ENCODE results near the gene NDST3. TPM values are rescaled to one million over a fixed set of nuclear protein-coding genes. Genes with fewer than 3 reads are reported as not detected.

Gene NDST3
- total and polyA plus RNA-seq, 4 donors: 0.36 to 2.8 (median 1.4) TPM

DNA sequence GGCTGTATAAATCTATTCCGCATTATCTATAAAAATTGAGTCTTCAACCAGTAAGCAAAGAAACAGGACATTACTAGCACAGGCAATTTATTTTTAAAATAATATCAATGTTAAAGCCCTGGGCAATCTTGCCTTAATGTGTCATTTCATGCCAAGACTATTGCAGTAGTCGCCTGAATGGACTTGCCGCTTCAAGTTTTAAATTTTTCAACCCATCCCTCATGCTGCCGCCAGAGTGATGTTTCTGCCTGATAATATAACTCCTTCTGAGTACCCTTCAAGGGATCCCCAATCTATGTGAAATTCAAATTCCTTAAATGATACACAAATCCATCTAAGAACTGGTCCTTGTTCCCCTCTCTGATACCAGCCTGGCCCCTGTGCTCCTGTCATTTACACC lies 251.6 kb downstream of the NDST3 start (continued):
- no peak for TF ChIP-seq RAD21 (IDR thresholded peaks at IDR 0.05)

DNA sequence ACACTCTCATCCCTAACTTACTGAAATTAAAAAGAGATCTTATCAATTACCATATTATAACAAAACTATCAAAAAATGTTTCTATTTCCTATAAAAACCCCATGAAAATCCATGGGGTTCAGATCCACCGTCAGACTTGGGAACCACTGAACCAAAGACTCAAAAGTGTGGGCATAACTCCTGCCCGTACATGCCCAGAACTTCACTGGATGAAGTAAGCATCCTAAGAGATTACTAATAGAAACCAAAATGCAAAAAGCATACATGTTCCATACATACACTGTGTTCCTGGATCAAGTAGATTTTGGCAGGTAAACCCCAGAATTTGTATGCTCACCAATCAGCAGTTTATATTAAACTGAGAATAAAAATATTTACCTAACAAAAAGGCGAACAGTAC lies 252.4 kb downstream of the NDST3 start:
- DNase-seq (ENCODE audit: low spot score): no peak
- Histone ChIP-seq H3K9me3 (ENCODE audit: control insufficient read depth in 4 of 4, low read length in 3 of 4) (no peaks in the 10 kb centered on the region), H3K4me1 (ENCODE audit: control insufficient read depth in 4 of 4, insufficient read depth in 4 of 4, low read length in 3 of 4) (peaks cover 2 to 37% (median 20%) of the 10 kb centered on the region in 4 donors), H3K4me3 (ENCODE audit: low read depth in 1 of 3, low read length in 3 of 3) (no peak overlapping the region), H3K27me3 (ENCODE audit: control insufficient read depth in 4 of 4, insufficient read depth in 4 of 4, low read length in 3 of 4) (no peaks in the 10 kb centered on the region), H3K9ac (ENCODE audit: low read depth in 1 of 2, low read length in 2 of 2) (no peak overlapping the region), H3K27ac (ENCODE audit: low read depth in 1 of 2, low read length in 2 of 2) (no peak overlapping the region), H3K36me3 (ENCODE audit: control insufficient read depth in 4 of 4, insufficient read depth in 3 of 4, low read depth in 1 of 4, low read length in 3 of 4) (peaks cover 0 to 2% (median 0%) of the 10 kb centered on the region in 4 donors)
- TF ChIP-seq HNF4G (IDR thresholded peaks at IDR 0.05) (no peak), HNF4A (conservative IDR thresholded peaks at IDR 0.05) (no peak), GABPA (IDR thresholded peaks at IDR 0.05 in 1 of 2, conservative IDR thresholded peaks at IDR 0.05 in 1 of 2) (no peak), RXRA (IDR thresholded peaks at IDR 0.05) (no peak), RAD21 (IDR thresholded peaks at IDR 0.05) (no peak), FOXA1 (IDR thresholded peaks at IDR 0.05) (no peak), FOXA2 (IDR thresholded peaks at IDR 0.05) (no peak), SP1 (IDR thresholded peaks at IDR 0.05) (no peak), YY1 (IDR thresholded peaks at IDR 0.05) (no peak), TAF1 (conservative IDR thresholded peaks at IDR 0.05) (no peak), JUND (IDR thresholded peaks at IDR 0.05) (no peak)
- TF ChIP-seq, protein P1, sequence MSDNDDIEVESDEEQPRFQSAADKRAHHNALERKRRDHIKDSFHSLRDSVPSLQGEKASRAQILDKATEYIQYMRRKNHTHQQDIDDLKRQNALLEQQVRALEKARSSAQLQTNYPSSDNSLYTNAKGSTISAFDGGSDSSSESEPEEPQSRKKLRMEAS (IDR thresholded peaks at IDR 0.05): no peak
- TF ChIP-seq, protein P2, sequence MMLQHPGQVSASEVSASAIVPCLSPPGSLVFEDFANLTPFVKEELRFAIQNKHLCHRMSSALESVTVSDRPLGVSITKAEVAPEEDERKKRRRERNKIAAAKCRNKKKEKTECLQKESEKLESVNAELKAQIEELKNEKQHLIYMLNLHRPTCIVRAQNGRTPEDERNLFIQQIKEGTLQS (IDR thresholded peaks at IDR 0.05): no peak
- TF ChIP-seq, protein P3, sequence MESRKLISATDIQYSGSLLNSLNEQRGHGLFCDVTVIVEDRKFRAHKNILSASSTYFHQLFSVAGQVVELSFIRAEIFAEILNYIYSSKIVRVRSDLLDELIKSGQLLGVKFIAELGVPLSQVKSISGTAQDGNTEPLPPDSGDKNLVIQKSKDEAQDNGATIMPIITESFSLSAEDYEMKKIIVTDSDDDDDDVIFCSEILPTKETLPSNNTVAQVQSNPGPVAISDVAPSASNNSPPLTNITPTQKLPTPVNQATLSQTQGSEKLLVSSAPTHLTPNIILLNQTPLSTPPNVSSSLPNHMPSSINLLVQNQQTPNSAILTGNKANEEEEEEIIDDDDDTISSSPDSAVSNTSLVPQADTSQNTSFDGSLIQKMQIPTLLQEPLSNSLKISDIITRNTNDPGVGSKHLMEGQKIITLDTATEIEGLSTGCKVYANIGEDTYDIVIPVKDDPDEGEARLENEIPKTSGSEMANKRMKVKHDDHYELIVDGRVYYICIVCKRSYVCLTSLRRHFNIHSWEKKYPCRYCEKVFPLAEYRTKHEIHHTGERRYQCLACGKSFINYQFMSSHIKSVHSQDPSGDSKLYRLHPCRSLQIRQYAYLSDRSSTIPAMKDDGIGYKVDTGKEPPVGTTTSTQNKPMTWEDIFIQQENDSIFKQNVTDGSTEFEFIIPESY (IDR thresholded peaks at IDR 0.05): no peak
- WGBS: 99% methylated on average over 3 of the region's 3 CpGs

DNA sequence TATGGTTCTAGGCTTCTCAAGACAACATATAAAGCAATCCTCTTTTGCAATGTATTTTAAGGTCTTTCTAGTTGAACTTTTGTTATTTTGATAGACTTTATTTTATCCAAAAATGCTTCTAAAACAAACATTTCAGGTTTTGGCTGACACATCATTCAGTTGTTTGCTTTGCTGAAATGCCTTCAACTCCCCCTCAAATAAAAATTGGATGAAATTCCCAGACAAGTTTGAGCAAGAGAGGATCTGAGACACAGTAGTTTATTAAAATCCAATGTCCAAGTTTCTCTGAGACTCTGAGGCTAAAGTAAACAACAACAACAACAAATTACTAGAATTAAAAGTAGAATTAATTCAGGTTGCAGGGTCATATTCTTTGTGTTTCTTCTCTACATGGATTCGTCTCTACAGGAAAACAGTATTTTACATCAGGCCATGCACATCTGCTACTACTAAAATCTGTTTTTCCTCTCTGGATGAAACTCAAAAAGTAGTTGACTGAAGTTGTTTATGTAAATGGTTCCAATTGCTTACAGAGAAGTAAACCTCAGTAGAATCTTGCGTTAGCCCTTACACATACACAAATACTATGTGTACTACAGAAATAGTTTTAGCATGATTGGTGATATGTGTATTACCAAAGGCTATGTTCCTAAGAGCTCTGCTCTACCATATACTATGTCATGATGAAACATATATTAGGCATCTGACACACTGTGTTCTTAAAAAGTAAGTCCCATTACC lies 253.6 kb downstream of the NDST3 start:
- no peaks in the 10 kb centered on the region for H3K27me3 ChIP-seq (ENCODE audit: control insufficient read depth in 4 of 4, insufficient read depth in 4 of 4, low read length in 3 of 4)
- H3K9ac ChIP-seq (ENCODE audit: low read depth in 1 of 2, low read length in 2 of 2): no peak overlapping the region
- peaks cover 2 to 25% (median 16%) of the 10 kb centered on the region in 4 donors for H3K4me1 ChIP-seq (ENCODE audit: control insufficient read depth in 4 of 4, insufficient read depth in 4 of 4, low read length in 3 of 4)
- no peak for DNase-seq (ENCODE audit: low spot score)
- H3K4me3 ChIP-seq (ENCODE audit: low read depth in 1 of 3, low read length in 3 of 3): no peak overlapping the region
- TF ChIP-seq JUND (IDR thresholded peaks at IDR 0.05) (peak in 1 of 2 donors; percentile 13), HNF4A (conservative IDR thresholded peaks at IDR 0.05) (no peak)
- no peaks in the 10 kb centered on the region for H3K36me3 ChIP-seq (ENCODE audit: control insufficient read depth in 4 of 4, insufficient read depth in 3 of 4, low read depth in 1 of 4, low read length in 3 of 4)
- WGBS: 49% methylated on average over 2 of the region's 2 CpGs
- H3K27ac ChIP-seq (ENCODE audit: low read depth in 1 of 2, low read length in 2 of 2): no peak overlapping the region
- H3K9me3 ChIP-seq (ENCODE audit: control insufficient read depth in 4 of 4, low read length in 3 of 4): no peaks in the 10 kb centered on the region

DNA sequence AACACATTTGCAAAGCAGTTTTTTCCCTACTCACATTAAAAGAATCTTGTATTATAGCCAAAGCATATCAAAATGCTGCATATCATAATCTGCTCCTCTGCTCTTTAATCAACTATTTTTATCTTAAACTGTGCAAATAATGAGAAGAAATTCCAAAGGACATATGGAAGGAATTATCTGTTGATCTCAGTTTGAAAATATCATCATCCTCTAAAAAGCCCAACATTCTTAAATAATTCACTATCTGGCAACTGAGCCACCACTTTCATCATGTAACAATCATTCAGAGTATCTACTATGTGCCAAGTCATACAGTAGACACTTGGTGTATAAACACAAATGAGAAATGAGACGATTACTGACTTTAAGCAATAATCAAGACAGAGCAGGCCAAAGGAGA lies 255.5 kb downstream of the NDST3 start:
- H3K9me3 ChIP-seq (ENCODE audit: control insufficient read depth in 4 of 4, low read length in 3 of 4): no peaks in the 10 kb centered on the region
- no peaks in the 10 kb centered on the region for H3K36me3 ChIP-seq (ENCODE audit: control insufficient read depth in 4 of 4, insufficient read depth in 3 of 4, low read depth in 1 of 4, low read length in 3 of 4)
- DNase-seq (ENCODE audit: low spot score): no peak
- H3K27ac ChIP-seq (ENCODE audit: low read depth in 1 of 2, low read length in 2 of 2): no peak overlapping the region
- WGBS: 29% methylated on average over 1 of the region's 1 CpG
- no peaks in the 10 kb centered on the region for H3K27me3 ChIP-seq (ENCODE audit: control insufficient read depth in 4 of 4, insufficient read depth in 4 of 4, low read length in 3 of 4)
- H3K4me1 ChIP-seq (ENCODE audit: control insufficient read depth in 4 of 4, insufficient read depth in 4 of 4, low read length in 3 of 4): peaks cover 0 to 14% (median 11%) of the 10 kb centered on the region in 4 donors
- H3K9ac ChIP-seq (ENCODE audit: low read depth in 1 of 2, low read length in 2 of 2): no peak overlapping the region
- no peak overlapping the region for H3K4me3 ChIP-seq (ENCODE audit: low read depth in 1 of 3, low read length in 3 of 3)
- TF ChIP-seq EGR1 (IDR thresholded peaks at IDR 0.05; ENCODE audit: low read depth in 2 of 2): no peak
- no peak for TF ChIP-seq HNF4G (IDR thresholded peaks at IDR 0.05)
- no peak for TF ChIP-seq FOXA1 (IDR thresholded peaks at IDR 0.05)
- TF ChIP-seq GABPA (IDR thresholded peaks at IDR 0.05 in 1 of 2, conservative IDR thresholded peaks at IDR 0.05 in 1 of 2): no peak
- TF ChIP-seq, protein P4, sequence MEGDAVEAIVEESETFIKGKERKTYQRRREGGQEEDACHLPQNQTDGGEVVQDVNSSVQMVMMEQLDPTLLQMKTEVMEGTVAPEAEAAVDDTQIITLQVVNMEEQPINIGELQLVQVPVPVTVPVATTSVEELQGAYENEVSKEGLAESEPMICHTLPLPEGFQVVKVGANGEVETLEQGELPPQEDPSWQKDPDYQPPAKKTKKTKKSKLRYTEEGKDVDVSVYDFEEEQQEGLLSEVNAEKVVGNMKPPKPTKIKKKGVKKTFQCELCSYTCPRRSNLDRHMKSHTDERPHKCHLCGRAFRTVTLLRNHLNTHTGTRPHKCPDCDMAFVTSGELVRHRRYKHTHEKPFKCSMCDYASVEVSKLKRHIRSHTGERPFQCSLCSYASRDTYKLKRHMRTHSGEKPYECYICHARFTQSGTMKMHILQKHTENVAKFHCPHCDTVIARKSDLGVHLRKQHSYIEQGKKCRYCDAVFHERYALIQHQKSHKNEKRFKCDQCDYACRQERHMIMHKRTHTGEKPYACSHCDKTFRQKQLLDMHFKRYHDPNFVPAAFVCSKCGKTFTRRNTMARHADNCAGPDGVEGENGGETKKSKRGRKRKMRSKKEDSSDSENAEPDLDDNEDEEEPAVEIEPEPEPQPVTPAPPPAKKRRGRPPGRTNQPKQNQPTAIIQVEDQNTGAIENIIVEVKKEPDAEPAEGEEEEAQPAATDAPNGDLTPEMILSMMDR (IDR thresholded peaks at IDR 0.05; ENCODE audit: low read depth, low read length, missing input control): no peak
- TF ChIP-seq, protein P5, sequence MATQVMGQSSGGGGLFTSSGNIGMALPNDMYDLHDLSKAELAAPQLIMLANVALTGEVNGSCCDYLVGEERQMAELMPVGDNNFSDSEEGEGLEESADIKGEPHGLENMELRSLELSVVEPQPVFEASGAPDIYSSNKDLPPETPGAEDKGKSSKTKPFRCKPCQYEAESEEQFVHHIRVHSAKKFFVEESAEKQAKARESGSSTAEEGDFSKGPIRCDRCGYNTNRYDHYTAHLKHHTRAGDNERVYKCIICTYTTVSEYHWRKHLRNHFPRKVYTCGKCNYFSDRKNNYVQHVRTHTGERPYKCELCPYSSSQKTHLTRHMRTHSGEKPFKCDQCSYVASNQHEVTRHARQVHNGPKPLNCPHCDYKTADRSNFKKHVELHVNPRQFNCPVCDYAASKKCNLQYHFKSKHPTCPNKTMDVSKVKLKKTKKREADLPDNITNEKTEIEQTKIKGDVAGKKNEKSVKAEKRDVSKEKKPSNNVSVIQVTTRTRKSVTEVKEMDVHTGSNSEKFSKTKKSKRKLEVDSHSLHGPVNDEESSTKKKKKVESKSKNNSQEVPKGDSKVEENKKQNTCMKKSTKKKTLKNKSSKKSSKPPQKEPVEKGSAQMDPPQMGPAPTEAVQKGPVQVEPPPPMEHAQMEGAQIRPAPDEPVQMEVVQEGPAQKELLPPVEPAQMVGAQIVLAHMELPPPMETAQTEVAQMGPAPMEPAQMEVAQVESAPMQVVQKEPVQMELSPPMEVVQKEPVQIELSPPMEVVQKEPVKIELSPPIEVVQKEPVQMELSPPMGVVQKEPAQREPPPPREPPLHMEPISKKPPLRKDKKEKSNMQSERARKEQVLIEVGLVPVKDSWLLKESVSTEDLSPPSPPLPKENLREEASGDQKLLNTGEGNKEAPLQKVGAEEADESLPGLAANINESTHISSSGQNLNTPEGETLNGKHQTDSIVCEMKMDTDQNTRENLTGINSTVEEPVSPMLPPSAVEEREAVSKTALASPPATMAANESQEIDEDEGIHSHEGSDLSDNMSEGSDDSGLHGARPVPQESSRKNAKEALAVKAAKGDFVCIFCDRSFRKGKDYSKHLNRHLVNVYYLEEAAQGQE (IDR thresholded peaks at IDR 0.05): no peak

All from liver (tissue), 9 donors.